Psoas muscle (tissue), 8 donors: ENCODE measurements around the gene USB1. TPM values are rescaled to one million over a fixed set of nuclear protein-coding genes. Genes with fewer than 3 reads are reported as not detected.

Experiments used
- ATAC-seq, 4 donors: fragments of 200-7000 bp; cut with Tn5 transposase; one replicate each; pipeline ENCODE4 v1.9.1; 2020; ENCODE audit warnings: moderate library complexity in 3 of 4, mild to moderate bottlenecking in 2 of 4
- DNase-seq, 2 donors: peaks; one replicate each; pipeline ENCODE4 v3.0.0-alpha.2; 2020
- H3K27ac ChIP-seq: fragments of 200-600 bp; one replicate; pipeline ENCODE4 v1.8.0; 2022
- H3K27me3 ChIP-seq, 3 donors: fragments of 200-600 bp in 1 of 3; one replicate each; pipeline versions ENCODE4 v1.6.1 to v1.8.0; 2013 to 2022; ENCODE audit warnings: low read length in 2 of 3, mild to moderate bottlenecking in 2 of 3, moderate library complexity in 1 of 3; ENCODE audit not compliant: insufficient read depth in 3 of 3
- H3K36me3 ChIP-seq, 2 donors: fragments of 200-600 bp in 1 of 2; one replicate each; pipeline versions ENCODE4 v1.6.1 to v1.8.0; 2013 to 2022; ENCODE audit warnings: low read depth in 1 of 2, mild to moderate bottlenecking in 1 of 2, moderate library complexity in 1 of 2; ENCODE audit not compliant: insufficient read depth in 1 of 2
- H3K4me1 ChIP-seq: fragments of 200-600 bp; one replicate; pipeline ENCODE4 v1.8.0; 2022
- H3K4me3 ChIP-seq: fragments of 200-600 bp; one replicate; pipeline ENCODE4 v1.8.0; 2022; ENCODE audit warnings: mild to moderate bottlenecking
- H3K9me3 ChIP-seq: fragments of 200-600 bp; one replicate; pipeline ENCODE4 v1.8.0; 2022
- WGBS, 3 donors: extraction: QIAGEN DNeasy Blood & Tissue Kit; methylation state at CpG; one replicate each; pipeline versions ENCODE4 v1.1.6 to v1.1.7; 2013; 5-methylcytosine and 5-hydroxymethylcytosine counted together
- intact Hi-C, 2 donors: fragments of 100-400 bp; cut with DNase I; formaldehyde crosslinking; loops; one replicate each; pipeline versions ENCODE4 v1.11.0 to v1.14.2; 2022
- polyA plus RNA-seq, 3 donors: library from polyadenylated mRNA; stranded (reverse); fragments of 200-250 nt; gene quantifications; one replicate each; pipeline ENCODE4 v1.2.3, GENCODE V29; 2013
- total RNA-seq, 4 donors: library from RNA; stranded (reverse); fragmentation: NEBNext Ultra II Directional in 2 of 4; extraction: Animal tissue kit (Norgen Biotek cat#: 25700) in 2 of 4; gene quantifications; one replicate each; pipeline versions ENCODE4 v1.2.1 to v1.2.4, GENCODE V29; 2021 to 2023
- TF ChIP-seq, protein P1 (sequence below): fragments of 200-600 bp; IDR thresholded peaks from one replicate; pipeline ENCODE4 v1.8.0; 2022; ENCODE audit warnings: antibody characterized with exemption
- donor health status: healthy with polysubstance abuse.
- donor health status: DM: no; HTN: no; CAD: no; lungs with moderate emphysema.
- donor health status: Bipolar disorder and iron deficiency.
- donor health status: healthy.
- donor health status: DM: yes; HTN: yes; CAD: no.
- donor health status: DM: no; HTN: no; CAD: no.
- donor health status: DM: no; HTN: no; CAD: no.
- donor health status: DM: yes; HTN: yes; CAD: no.

The USB1 gene
- total and polyA plus RNA-seq, 7 donors, result 10.1 to 30.7 (median 18.5) TPM

DNA sequence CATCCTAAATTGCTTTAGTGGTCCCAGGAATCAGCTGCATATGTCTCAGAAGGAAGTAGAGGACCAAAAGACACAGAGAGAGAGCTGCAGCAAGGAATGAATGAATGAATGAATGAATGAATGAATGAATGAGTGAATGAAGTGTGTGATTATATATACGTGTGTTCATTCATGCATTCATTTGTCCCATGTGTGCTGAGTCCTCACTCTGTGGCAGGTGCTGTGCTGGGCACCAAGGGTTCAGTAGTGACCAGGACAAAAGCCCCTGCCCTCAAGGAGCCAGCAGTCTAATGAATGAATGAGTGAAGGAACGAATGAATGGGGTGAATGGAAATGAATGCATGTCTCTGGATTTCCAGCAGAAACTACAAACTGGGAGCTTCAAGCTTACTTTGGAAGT lies 39.7 kb upstream of the USB1 start:
- H3K27ac ChIP-seq, result no peak overlapping the region
- DNase-seq (no peak), ATAC-seq (no peak)
- peaks cover 0 to 1% (median 0%) of the 10 kb centered on the region in 3 donors for H3K27me3 ChIP-seq
- WGBS, 3 donors, result 53 to 65% (median 58%) methylated on average over 2 of the region's 2 CpGs
- intact Hi-C loops, result no loop called here
- H3K4me1 ChIP-seq, result no peaks in the 10 kb centered on the region
- H3K9me3 ChIP-seq, result no peaks in the 10 kb centered on the region
- TF ChIP-seq, protein P1, sequence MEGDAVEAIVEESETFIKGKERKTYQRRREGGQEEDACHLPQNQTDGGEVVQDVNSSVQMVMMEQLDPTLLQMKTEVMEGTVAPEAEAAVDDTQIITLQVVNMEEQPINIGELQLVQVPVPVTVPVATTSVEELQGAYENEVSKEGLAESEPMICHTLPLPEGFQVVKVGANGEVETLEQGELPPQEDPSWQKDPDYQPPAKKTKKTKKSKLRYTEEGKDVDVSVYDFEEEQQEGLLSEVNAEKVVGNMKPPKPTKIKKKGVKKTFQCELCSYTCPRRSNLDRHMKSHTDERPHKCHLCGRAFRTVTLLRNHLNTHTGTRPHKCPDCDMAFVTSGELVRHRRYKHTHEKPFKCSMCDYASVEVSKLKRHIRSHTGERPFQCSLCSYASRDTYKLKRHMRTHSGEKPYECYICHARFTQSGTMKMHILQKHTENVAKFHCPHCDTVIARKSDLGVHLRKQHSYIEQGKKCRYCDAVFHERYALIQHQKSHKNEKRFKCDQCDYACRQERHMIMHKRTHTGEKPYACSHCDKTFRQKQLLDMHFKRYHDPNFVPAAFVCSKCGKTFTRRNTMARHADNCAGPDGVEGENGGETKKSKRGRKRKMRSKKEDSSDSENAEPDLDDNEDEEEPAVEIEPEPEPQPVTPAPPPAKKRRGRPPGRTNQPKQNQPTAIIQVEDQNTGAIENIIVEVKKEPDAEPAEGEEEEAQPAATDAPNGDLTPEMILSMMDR, result no peak
- no peak overlapping the region for H3K4me3 ChIP-seq
- H3K36me3 ChIP-seq, result no peaks in the 10 kb centered on the region

DNA sequence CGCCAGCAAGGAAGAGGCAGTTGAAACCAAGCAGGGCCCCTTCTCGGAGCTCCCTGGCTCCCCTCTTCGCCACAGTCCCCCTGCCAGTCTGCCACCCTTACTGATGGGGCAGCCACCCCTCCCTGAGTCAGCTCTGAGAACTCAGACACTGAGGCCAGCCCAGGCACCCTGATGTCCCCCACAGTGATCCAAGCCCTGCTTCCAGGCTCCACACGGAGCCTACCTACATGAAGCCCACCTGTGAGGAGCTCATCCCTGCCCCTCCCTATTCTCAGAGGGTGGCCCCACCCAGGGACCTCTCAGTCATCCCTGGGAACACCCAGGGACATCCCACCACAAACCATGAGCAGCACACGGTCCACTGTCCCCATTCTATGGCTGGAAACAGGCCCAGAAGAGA lies 39.2 kb upstream of the USB1 start:
- no peaks in the 10 kb centered on the region for H3K36me3 ChIP-seq
- H3K27ac ChIP-seq, result no peak overlapping the region
- WGBS, 3 donors, result 59 to 61% (median 60%) methylated on average over 5 of the region's 5 CpGs
- ATAC-seq, result no peak
- intact Hi-C loops, result no loop called here
- peaks cover 0 to 1% (median 0%) of the 10 kb centered on the region in 3 donors for H3K27me3 ChIP-seq
- no peak for DNase-seq
- H3K9me3 ChIP-seq, result no peaks in the 10 kb centered on the region
- H3K4me3 ChIP-seq, result no peak overlapping the region
- TF ChIP-seq, protein P1, result no peak
- H3K4me1 ChIP-seq, result no peaks in the 10 kb centered on the region

DNA sequence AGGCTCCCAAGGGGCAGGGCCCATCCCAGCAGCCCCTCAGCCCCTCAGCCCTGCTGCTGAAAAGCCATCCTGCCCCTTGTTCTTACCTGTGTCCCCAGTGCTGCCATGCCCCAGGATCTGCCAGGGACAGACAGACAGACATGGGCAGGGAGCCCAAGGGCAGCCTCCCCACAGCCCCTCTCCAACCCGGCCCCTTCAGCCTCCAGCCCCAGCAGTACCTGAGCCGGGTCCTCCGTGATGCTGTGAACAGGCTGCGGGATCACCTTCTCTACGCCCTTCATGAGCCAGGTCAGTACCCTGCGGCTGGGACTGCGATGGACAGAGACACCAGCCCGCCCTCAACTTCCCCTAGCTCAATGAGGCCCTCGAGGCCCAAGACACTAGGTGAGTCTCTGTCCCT lies 38.5 kb upstream of the USB1 start:
- intact Hi-C loops, result no loop called here
- H3K9me3 ChIP-seq, result no peaks in the 10 kb centered on the region
- no peaks in the 10 kb centered on the region for H3K4me1 ChIP-seq
- H3K27ac ChIP-seq, result no peak overlapping the region
- no peak overlapping the region for H3K4me3 ChIP-seq
- DNase-seq, result no peak
- no peaks in the 10 kb centered on the region for H3K36me3 ChIP-seq
- TF ChIP-seq, protein P1, result no peak
- H3K27me3 ChIP-seq, result peaks cover 0 to 1% (median 0%) of the 10 kb centered on the region in 3 donors
- no peak for ATAC-seq
- 74 to 85% (median 77%) methylated on average over 9 of the region's 9 CpGs for WGBS, 3 donors

DNA sequence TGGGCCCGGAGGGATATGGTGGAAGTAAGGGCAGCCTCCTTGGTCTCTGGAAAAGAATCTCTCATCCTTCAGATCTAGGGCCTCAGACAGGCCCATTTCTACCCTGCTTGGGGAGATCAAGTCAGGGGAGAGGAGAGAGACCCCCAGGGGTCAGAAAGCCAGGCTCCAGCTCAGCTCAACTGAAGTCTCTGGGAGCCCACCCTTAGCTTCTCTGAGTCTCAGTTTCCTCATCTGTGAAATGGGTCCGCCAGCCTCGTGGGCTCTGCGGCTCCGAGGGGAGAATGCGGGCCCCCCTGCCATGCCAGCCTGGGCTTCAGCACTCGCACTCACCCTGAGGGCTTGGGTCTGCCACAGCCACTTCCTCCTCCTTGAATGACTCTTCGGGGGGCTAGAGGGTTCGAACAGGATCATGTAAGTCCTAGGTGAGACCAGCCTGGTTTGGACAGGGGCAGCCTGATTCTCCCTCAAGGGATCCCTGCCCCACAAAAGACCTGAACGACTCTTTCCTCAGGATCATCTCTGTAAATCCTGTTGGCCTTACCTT lies 37.0 kb upstream of the USB1 start:
- intact Hi-C loops, result no loop called here
- no peaks in the 10 kb centered on the region for H3K36me3 ChIP-seq
- WGBS, 3 donors, result 75 to 84% (median 83%) methylated on average over 10 of the region's 10 CpGs
- no peak overlapping the region for H3K27ac ChIP-seq
- no peaks in the 10 kb centered on the region for H3K9me3 ChIP-seq
- ATAC-seq (no peak), DNase-seq (no peak)
- no peaks in the 10 kb centered on the region for H3K4me1 ChIP-seq
- peaks cover 0 to 1% (median 0%) of the 10 kb centered on the region in 3 donors for H3K27me3 ChIP-seq
- TF ChIP-seq, protein P1, result no peak
- H3K4me3 ChIP-seq, result no peak overlapping the region

DNA sequence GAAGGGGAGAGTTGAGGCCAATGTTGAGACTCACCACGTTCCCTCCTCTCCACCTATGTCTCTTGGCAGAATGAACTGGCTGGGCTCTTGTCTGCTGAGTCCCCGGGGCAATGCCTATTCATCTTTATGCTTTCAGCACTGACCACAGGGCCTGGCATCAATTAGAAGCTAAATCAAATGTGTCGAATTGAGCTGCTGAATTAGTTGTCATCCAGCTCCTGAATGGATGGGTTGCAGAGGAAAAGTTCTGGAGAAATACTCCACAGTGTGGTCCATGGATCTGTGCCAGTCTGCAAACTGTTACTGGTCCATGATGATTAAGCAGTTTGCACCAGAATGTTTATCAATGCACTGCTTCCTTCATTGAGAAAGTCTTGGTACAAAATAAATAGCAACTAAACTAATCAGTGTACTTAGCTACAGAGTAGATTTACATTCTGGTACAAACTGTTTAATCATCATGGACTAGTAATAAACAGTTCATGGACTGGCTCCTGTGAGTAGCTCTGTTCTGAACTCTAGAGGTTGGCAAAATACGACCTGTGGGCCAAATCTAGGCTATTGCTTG lies 34.9 kb upstream of the USB1 start:
- Histone ChIP-seq H3K36me3 (no peaks in the 10 kb centered on the region), H3K27ac (no peak overlapping the region), H3K27me3 (peaks cover 0 to 1% (median 0%) of the 10 kb centered on the region in 3 donors), H3K9me3 (no peaks in the 10 kb centered on the region), H3K4me1 (no peaks in the 10 kb centered on the region), H3K4me3 (no peak overlapping the region)
- TF ChIP-seq, protein P1, result no peak
- 31 to 36% (median 33%) methylated on average over 4 of the region's 4 CpGs for WGBS, 3 donors
- no peak for DNase-seq
- intact Hi-C loops, result no loop called here
- no peak for ATAC-seq
